HCT116 (cell line): ENCODE results near the gene NOX3. TPM values are rescaled to one million over a fixed set of nuclear protein-coding genes. Genes with fewer than 3 reads are reported as not detected.

Experiments
- ATAC-seq: fragments of 200-7000 bp; cut with Tn5 transposase; 2 replicates; pipeline ENCODE4 v1.9.1; 2020; ENCODE audit warnings: mild to moderate bottlenecking, moderate library complexity
- BruUV-seq: library from RNA; stranded (reverse); fragments of 400-500 nt; replicated peaks from 2 replicates; lab custom pipeline; 2021; lab: Mats Ljungman, UMichigan
- CTCF ChIA-PET: fragments of 300-600 bp; sonication (Branson Sonifier 250); formaldehyde crosslinking; loops from one replicate; lab custom pipeline; 2021; ENCODE audit warnings: antibody characterized with exemption; lab: Charles Lee
- POLR2A ChIA-PET: fragments of 300-600, 350-600 bp; sonication (Branson Sonifier 250); formaldehyde crosslinking; loops from one replicate; lab custom pipeline; 2021; ENCODE audit warnings: antibody characterized with exemption; lab: Charles Lee
- RAD21 ChIA-PET, 2 experiments: fragments of 300-600 bp; sonication (Branson Sonifier 250); formaldehyde crosslinking; loops; one replicate each; lab custom pipeline; 2023; ENCODE audit warnings: low total read pairs in 2 of 2; ENCODE audit not compliant: uncharacterized antibody in 2 of 2, unreplicated experiment in 2 of 2, low non-redundant PET in 1 of 2; lab: Charles Lee
- DNase-seq: peaks from one replicate; pipeline ENCODE4 v3.0.0-alpha.2; 2010; ENCODE audit warnings: low read depth, low spot score
- H2AFZ ChIP-seq: fragments of 200-600 bp; shearing (Covaris generic), sonication (generic); 2 replicates; pipeline ENCODE4 v1.6.1; 2017; ENCODE audit warnings: low read depth, mixed run types, mixed read lengths, antibody characterized with exemption, low read length; ENCODE audit not compliant: poor library complexity, severe bottlenecking
- H3K27ac ChIP-seq: 2 replicates; pipeline ENCODE4 v1.5.1; 2012; ENCODE audit warnings: low read depth, low read length
- H3K27me3 ChIP-seq: fragments of 200-600 bp; sonication (generic); 2 replicates; pipeline ENCODE4 v1.6.1; 2016; ENCODE audit warnings: mixed run types, low read length, mixed read lengths; ENCODE audit not compliant: insufficient read depth
- H3K36me3 ChIP-seq, 2 experiments: fragments of 200-500 bp in 1 of 2; fragments of 200-600 bp in 1 of 2; sonication (Bioruptor generic) in 1 of 2; sonication (generic) in 1 of 2; 2 replicates each; pipeline versions ENCODE4 v1.5.1 to v1.6.1; 2014 to 2016; ENCODE audit warnings: low read length in 2 of 2, inconsistent platforms in 1 of 2, mixed read lengths in 1 of 2, mixed run types in 1 of 2; ENCODE audit not compliant: insufficient read depth in 2 of 2, control insufficient read depth in 1 of 2
- H3K4me1 ChIP-seq, 2 experiments: fragments of 200-600 bp in 1 of 2; sonication (generic) in 1 of 2; 2 replicates each; pipeline versions ENCODE4 v1.5.1 to v1.6.1; 2012 to 2017; ENCODE audit warnings: low read length in 2 of 2, inconsistent platforms in 1 of 2, mild to moderate bottlenecking in 1 of 2, mixed read lengths in 1 of 2, mixed run types in 1 of 2, moderate library complexity in 1 of 2; ENCODE audit not compliant: insufficient read depth in 2 of 2, control insufficient read depth in 1 of 2
- H3K4me2 ChIP-seq: fragments of 200-600 bp; sonication (generic); 2 replicates; pipeline ENCODE4 v1.6.1; 2017; ENCODE audit warnings: mixed run types, low read length, mixed read lengths
- H3K4me3 ChIP-seq, 2 experiments: fragments of 200-600 bp in 1 of 2; sonication (generic) in 1 of 2; replicated peaks in 1 of 2; 2 replicates each; pipeline ENCODE4 v1.5.1; 2011 to 2016; ENCODE audit warnings: low read length in 2 of 2, control low read depth in 1 of 2, low read depth in 1 of 2, mild to moderate bottlenecking in 1 of 2, mixed read lengths in 1 of 2, mixed run types in 1 of 2
- H3K79me2 ChIP-seq: fragments of 200-600 bp; sonication (generic); 2 replicates; pipeline ENCODE4 v1.6.1; 2017; ENCODE audit warnings: mild to moderate bottlenecking, mixed run types, low read length, moderate library complexity, mixed read lengths; ENCODE audit not compliant: insufficient read depth
- H3K9ac ChIP-seq: fragments of 200-600 bp; sonication (generic); 2 replicates; pipeline ENCODE4 v1.6.1; 2016; ENCODE audit warnings: low read length, mixed read lengths
- H3K9me2 ChIP-seq: fragments of 200-600 bp; sonication (generic), shearing (Covaris generic); 2 replicates; pipeline ENCODE4 v1.6.1; 2017; ENCODE audit warnings: mixed run types, mild to moderate bottlenecking, moderate library complexity; ENCODE audit not compliant: insufficient read depth
- H3K9me3 ChIP-seq, 2 experiments: fragments of 200-500 bp in 1 of 2; fragments of 200-600 bp in 1 of 2; sonication (Bioruptor generic) in 1 of 2; sonication (generic) in 1 of 2; 2 replicates each; pipeline ENCODE4 v1.6.1; 2014 to 2017; ENCODE audit warnings: low read length in 2 of 2, mixed read lengths in 2 of 2, inconsistent platforms in 1 of 2, low read depth in 1 of 2, mild to moderate bottlenecking in 1 of 2, mixed run types in 1 of 2, moderate library complexity in 1 of 2; ENCODE audit not compliant: control insufficient read depth in 1 of 2, insufficient read depth in 1 of 2
- H4K20me1 ChIP-seq: fragments of 200-600 bp; sonication (generic), shearing (Covaris generic); 2 replicates; pipeline ENCODE4 v1.6.1; 2017; ENCODE audit warnings: mixed run types, mild to moderate bottlenecking, moderate library complexity; ENCODE audit not compliant: insufficient read depth
- EZH2phosphoT487 ChIP-seq: fragments of 200-600 bp; IDR thresholded peaks from 2 replicates; pipeline ENCODE4 v1.6.1; 2018; ENCODE audit warnings: antibody characterized with exemption, borderline replicate concordance
- SIN3A ChIP-seq: IDR thresholded peaks from 2 replicates; pipeline ENCODE4 v1.6.1; 2012; ENCODE audit warnings: low read depth
- ZNF274 ChIP-seq: fragments of 200-500 bp; sonication (Bioruptor generic); IDR thresholded peaks from 2 replicates; pipeline ENCODE4 v1.6.1; 2014; ENCODE audit warnings: mild to moderate bottlenecking, low read depth, low read length, inconsistent platforms
- intact Hi-C: fragments of 100-400 bp; cut with micrococcal nuclease; formaldehyde crosslinking; loops from 2 replicates; pipeline ENCODE4 v1.10.0; 2022
- total RNA-seq: library from RNA; stranded (reverse); gene quantifications from one replicate; pipeline ENCODE4 v1.2.1, GENCODE V29; 2021; ENCODE audit not compliant: unreplicated experiment
- TF ChIP-seq, protein P1 (sequence below): IDR thresholded peaks from 2 replicates; pipeline ENCODE4 v1.6.1; 2012; ENCODE audit warnings: low read depth
- TF ChIP-seq, protein P2 (sequence below), 3 experiments: fragments of 200-600 bp in 1 of 3; sonication (generic) in 1 of 3; IDR thresholded peaks in 2 of 3; conservative IDR thresholded peaks in 1 of 3; 2 replicates each; pipeline ENCODE4 v1.5.1; 2012 to 2017; ENCODE audit warnings: low read depth in 2 of 3, low read length in 2 of 3, antibody characterized with exemption in 1 of 3, borderline replicate concordance in 1 of 3, control low read depth in 1 of 3, mild to moderate bottlenecking in 1 of 3, mixed read lengths in 1 of 3, mixed run types in 1 of 3, moderate library complexity in 1 of 3; ENCODE audit not compliant: insufficient read depth in 1 of 3

NOX3 gene
- total RNA-seq, 1 experiment from 2014 or later: not detected

DNA sequence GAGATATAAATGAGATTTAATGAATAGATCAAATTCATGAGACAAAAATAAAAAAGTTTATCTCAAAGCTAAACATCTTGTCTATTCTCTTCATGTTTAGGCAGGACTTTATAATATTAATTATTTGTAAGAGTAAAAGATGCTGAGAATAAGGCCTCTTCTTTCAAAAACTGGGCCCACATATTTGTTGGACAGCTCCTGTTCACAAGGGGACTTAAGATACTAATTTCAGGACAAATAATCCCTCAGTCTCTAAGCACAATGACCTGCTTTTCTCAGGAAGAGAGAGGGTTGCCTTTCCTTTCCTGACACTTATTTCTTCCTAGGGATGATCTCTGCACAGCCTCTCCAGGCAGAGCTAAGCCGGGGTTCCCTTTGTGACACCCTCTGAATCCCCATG, 43.3 kb downstream of the NOX3 start:
- DNase-seq (no peak), ATAC-seq (no peak)
- H3K4me2 ChIP-seq: no peak overlapping the region
- no peaks in the 10 kb centered on the region for H3K79me2 ChIP-seq
- no peak overlapping the region for H3K4me3 ChIP-seq
- H3K36me3 ChIP-seq: no peaks in the 10 kb centered on the region
- no TSS peak for BruUV-seq
- POLR2A ChIA-PET: no interaction called here
- no peaks in the 10 kb centered on the region for H3K9me2 ChIP-seq
- H3K27ac ChIP-seq: no peak overlapping the region
- H3K4me1 ChIP-seq: no peaks in the 10 kb centered on the region
- H4K20me1 ChIP-seq: no peaks in the 10 kb centered on the region
- no peaks in the 10 kb centered on the region for H3K9me3 ChIP-seq
- RAD21 ChIA-PET: no interaction called here
- CTCF ChIA-PET: no interaction called here
- H3K27me3 ChIP-seq: no peaks in the 10 kb centered on the region
- TF ChIP-seq SIN3A: no peak
- no peak for TF ChIP-seq EZH2phosphoT487
- TF ChIP-seq, protein P1, sequence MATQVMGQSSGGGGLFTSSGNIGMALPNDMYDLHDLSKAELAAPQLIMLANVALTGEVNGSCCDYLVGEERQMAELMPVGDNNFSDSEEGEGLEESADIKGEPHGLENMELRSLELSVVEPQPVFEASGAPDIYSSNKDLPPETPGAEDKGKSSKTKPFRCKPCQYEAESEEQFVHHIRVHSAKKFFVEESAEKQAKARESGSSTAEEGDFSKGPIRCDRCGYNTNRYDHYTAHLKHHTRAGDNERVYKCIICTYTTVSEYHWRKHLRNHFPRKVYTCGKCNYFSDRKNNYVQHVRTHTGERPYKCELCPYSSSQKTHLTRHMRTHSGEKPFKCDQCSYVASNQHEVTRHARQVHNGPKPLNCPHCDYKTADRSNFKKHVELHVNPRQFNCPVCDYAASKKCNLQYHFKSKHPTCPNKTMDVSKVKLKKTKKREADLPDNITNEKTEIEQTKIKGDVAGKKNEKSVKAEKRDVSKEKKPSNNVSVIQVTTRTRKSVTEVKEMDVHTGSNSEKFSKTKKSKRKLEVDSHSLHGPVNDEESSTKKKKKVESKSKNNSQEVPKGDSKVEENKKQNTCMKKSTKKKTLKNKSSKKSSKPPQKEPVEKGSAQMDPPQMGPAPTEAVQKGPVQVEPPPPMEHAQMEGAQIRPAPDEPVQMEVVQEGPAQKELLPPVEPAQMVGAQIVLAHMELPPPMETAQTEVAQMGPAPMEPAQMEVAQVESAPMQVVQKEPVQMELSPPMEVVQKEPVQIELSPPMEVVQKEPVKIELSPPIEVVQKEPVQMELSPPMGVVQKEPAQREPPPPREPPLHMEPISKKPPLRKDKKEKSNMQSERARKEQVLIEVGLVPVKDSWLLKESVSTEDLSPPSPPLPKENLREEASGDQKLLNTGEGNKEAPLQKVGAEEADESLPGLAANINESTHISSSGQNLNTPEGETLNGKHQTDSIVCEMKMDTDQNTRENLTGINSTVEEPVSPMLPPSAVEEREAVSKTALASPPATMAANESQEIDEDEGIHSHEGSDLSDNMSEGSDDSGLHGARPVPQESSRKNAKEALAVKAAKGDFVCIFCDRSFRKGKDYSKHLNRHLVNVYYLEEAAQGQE: peak; percentile 38
- TF ChIP-seq, all 23 proteins: peak for 1
- no peak overlapping the region for H3K9ac ChIP-seq
- intact Hi-C loops: no loop called here
- no peak overlapping the region for H2AFZ ChIP-seq

DNA sequence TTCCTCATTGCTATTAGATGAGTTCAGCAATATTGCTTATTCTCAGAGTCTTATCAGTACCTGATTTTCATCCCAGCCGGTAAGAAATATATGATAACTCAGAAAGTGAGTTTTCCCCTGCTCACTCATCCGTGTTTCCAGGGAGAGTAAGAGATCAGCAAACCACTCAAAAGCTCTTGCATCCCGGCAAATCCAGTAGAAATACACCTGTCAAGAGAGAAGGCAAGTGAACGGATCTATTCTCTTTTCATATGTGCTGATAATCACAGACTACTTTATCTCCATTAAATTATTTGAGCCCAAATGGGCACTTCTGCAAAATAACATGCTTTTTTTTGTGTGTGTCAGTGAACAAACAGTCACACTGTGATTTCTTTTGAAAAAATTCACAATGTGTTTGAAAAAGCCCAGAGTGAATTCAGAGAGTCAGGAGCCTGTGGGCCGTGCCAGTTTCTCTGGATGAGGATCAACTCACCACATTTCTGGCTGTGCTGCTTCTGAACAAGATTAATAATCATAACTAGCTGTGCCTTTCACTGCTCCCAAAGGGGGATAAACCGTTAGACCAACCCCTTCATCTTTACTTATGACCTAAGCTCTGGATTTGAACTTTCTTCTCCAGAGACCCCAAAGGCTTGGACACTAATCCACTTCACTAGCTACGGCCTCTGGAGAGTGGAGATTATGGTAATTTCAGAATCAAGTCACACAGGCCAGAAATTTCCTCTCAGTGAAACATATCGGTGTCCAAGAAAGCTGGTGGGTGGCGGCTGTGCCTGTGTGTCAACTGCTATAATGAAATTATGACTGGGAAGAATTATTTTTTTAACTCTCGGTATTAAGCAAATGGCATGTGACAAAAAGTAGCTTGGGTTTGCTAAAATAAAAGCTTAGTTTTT, 44.2 kb downstream of the NOX3 start:
- H3K9me2 ChIP-seq: no peaks in the 10 kb centered on the region
- BruUV-seq: no TSS peak
- H3K36me3 ChIP-seq: no peaks in the 10 kb centered on the region
- no peaks in the 10 kb centered on the region for H4K20me1 ChIP-seq
- DNase-seq (no peak), ATAC-seq (no peak)
- no peak overlapping the region for H3K4me3 ChIP-seq
- H3K79me2 ChIP-seq: no peaks in the 10 kb centered on the region
- no peak for TF ChIP-seq ZNF274
- TF ChIP-seq, protein P2, sequence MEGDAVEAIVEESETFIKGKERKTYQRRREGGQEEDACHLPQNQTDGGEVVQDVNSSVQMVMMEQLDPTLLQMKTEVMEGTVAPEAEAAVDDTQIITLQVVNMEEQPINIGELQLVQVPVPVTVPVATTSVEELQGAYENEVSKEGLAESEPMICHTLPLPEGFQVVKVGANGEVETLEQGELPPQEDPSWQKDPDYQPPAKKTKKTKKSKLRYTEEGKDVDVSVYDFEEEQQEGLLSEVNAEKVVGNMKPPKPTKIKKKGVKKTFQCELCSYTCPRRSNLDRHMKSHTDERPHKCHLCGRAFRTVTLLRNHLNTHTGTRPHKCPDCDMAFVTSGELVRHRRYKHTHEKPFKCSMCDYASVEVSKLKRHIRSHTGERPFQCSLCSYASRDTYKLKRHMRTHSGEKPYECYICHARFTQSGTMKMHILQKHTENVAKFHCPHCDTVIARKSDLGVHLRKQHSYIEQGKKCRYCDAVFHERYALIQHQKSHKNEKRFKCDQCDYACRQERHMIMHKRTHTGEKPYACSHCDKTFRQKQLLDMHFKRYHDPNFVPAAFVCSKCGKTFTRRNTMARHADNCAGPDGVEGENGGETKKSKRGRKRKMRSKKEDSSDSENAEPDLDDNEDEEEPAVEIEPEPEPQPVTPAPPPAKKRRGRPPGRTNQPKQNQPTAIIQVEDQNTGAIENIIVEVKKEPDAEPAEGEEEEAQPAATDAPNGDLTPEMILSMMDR (IDR thresholded peaks at IDR 0.05 in 2 of 3, conservative IDR thresholded peaks at IDR 0.05 in 1 of 3; ENCODE audit: borderline replicate concordance in 1 of 3, insufficient read depth in 1 of 3, low read depth in 2 of 3, low read length in 2 of 3): no peak
- no peaks in the 10 kb centered on the region for H3K9me3 ChIP-seq
- CTCF ChIA-PET: interaction anchor here (0.5 kb wide), 1 partner anchor 881 kb away, joined by 4 read pairs; no protein-coding TSS in a partner anchor
- no peak overlapping the region for H2AFZ ChIP-seq
- POLR2A ChIA-PET: no interaction called here
- no peaks in the 10 kb centered on the region for H3K27me3 ChIP-seq
- no peak overlapping the region for H3K27ac ChIP-seq
- RAD21 ChIA-PET: no interaction called here
- H3K4me1 ChIP-seq: no peaks in the 10 kb centered on the region
- intact Hi-C loops: no loop called here
- no peak overlapping the region for H3K9ac ChIP-seq
- H3K4me2 ChIP-seq: no peak overlapping the region
